ENCODE results near the gene PARL.

PARL gene

GRCh38 chr3:183868796-183869195 lies 15.9 kb downstream of the PARL start:
- Histone ChIP-seq H3K27me3 (no peaks in the 10 kb centered on the region), H3K27ac (no peak overlapping the region), H3K9me3 (no peaks in the 10 kb centered on the region), H3K4me2 (no peak overlapping the region), H3K4me3 (no peak overlapping the region), H3K36me3 (peaks cover 53% of the 10 kb centered on the region), H4K20me1 (peaks cover 73% of the 10 kb centered on the region), H3K9ac (no peak overlapping the region), H3K4me1 (no peaks in the 10 kb centered on the region; the same call in 1 of the 2 replicates)
- TF ChIP-seq Cebpa-rat (IDR thresholded peaks at IDR 0.05): no peak

GRCh38 chr3:183862610-183863009 lies 22.1 kb downstream of the PARL start:
- H3K4me3 ChIP-seq: no peak overlapping the region
- H3K4me1 ChIP-seq: peaks cover 5% of the 10 kb centered on the region
- no peak overlapping the region for H3K27ac ChIP-seq
- no peak overlapping the region for H3K4me2 ChIP-seq
- TF ChIP-seq Cebpa-rat (IDR thresholded peaks at IDR 0.05): no peak
- H4K20me1 ChIP-seq: peaks cover 12% of the 10 kb centered on the region; the same call in 1 of the 2 replicates
- no peaks in the 10 kb centered on the region for H3K27me3 ChIP-seq
- peaks cover 95% of the 10 kb centered on the region for H3K36me3 ChIP-seq
- no peaks in the 10 kb centered on the region for H3K9me3 ChIP-seq
- no peak overlapping the region for H3K9ac ChIP-seq

- H3K4me2 ChIP-seq: no peak overlapping the region
- no peak overlapping the region for H3K4me3 ChIP-seq
- no peak overlapping the region for H3K27ac ChIP-seq
- peaks cover 8% of the 10 kb centered on the region for H3K4me1 ChIP-seq
- TF ChIP-seq Cebpa-rat (IDR thresholded peaks at IDR 0.05): no peak
- no peaks in the 10 kb centered on the region for H3K9me3 ChIP-seq
- no peak overlapping the region for H3K9ac ChIP-seq
- peaks cover 4% of the 10 kb centered on the region; the same call in 1 of the 2 replicates for H4K20me1 ChIP-seq
- peaks cover 92% of the 10 kb centered on the region for H3K36me3 ChIP-seq
- no peaks in the 10 kb centered on the region for H3K27me3 ChIP-seq
Observed at GRCh38 chr3:183857863-183858262, 26.8 kb downstream of the PARL start.

GRCh38 chr3:183854318-183855035 lies 30.2 kb downstream of the PARL start:
- Histone ChIP-seq H3K4me1 (peaks cover 8% of the 10 kb centered on the region), H4K20me1 (peaks cover 4% of the 10 kb centered on the region; the same call in 1 of the 2 replicates), H3K36me3 (peaks cover 84% of the 10 kb centered on the region), H3K27me3 (no peaks in the 10 kb centered on the region), H3K27ac (no peak overlapping the region), H3K9ac (no peak overlapping the region), H3K4me2 (no peak overlapping the region), H3K9me3 (no peaks in the 10 kb centered on the region), H3K4me3 (no peak overlapping the region)
- TF ChIP-seq Cebpa-rat (IDR thresholded peaks at IDR 0.05): no peak

- H3K4me3 ChIP-seq: no peak overlapping the region
- H3K9ac ChIP-seq: no peak overlapping the region
- no peak overlapping the region for H3K27ac ChIP-seq
- H4K20me1 ChIP-seq: peaks cover 7% of the 10 kb centered on the region; the same call in 1 of the 2 replicates
- TF ChIP-seq Cebpa-rat (IDR thresholded peaks at IDR 0.05): no peak
- H3K36me3 ChIP-seq: peaks cover 89% of the 10 kb centered on the region
- no peaks in the 10 kb centered on the region for H3K9me3 ChIP-seq
- H3K4me2 ChIP-seq: no peak overlapping the region
- no peaks in the 10 kb centered on the region for H3K27me3 ChIP-seq
- H3K4me1 ChIP-seq: no peaks in the 10 kb centered on the region
Observed at GRCh38 chr3:183845608-183846288, 38.9 kb downstream of the PARL start.

GRCh38 chr3:183845090-183845489 lies 39.6 kb downstream of the PARL start:
- no peaks in the 10 kb centered on the region for H3K9me3 ChIP-seq
- H3K4me3 ChIP-seq: no peak overlapping the region
- H3K27me3 ChIP-seq: no peaks in the 10 kb centered on the region
- no peak for TF ChIP-seq Cebpa-rat (IDR thresholded peaks at IDR 0.05)
- H3K9ac ChIP-seq: no peak overlapping the region
- peaks cover 8% of the 10 kb centered on the region; the same call in 1 of the 2 replicates for H4K20me1 ChIP-seq
- H3K36me3 ChIP-seq: peaks cover 88% of the 10 kb centered on the region
- H3K27ac ChIP-seq: no peak overlapping the region
- no peaks in the 10 kb centered on the region for H3K4me1 ChIP-seq
- H3K4me2 ChIP-seq: no peak overlapping the region

GRCh38 chr3:183844606-183845005 lies 40.1 kb downstream of the PARL start:
- Histone ChIP-seq H3K9ac (no peak overlapping the region), H3K27me3 (no peaks in the 10 kb centered on the region), H3K36me3 (peaks cover 90% of the 10 kb centered on the region), H3K4me2 (no peak overlapping the region), H3K9me3 (no peaks in the 10 kb centered on the region), H3K27ac (no peak overlapping the region), H3K4me3 (no peak overlapping the region), H4K20me1 (0 out of 2 replicates have a peak, but pooled peaks cover 8% of the 10 kb centered on the region), H3K4me1 (no peaks in the 10 kb centered on the region)
- TF ChIP-seq Cebpa-rat (IDR thresholded peaks at IDR 0.05): no peak

- Histone ChIP-seq H3K27me3 (no peaks in the 10 kb centered on the region), H3K4me2 (no peak overlapping the region), H3K9ac (no peak overlapping the region), H4K20me1 (peaks cover 16% of the 10 kb centered on the region), H3K27ac (no peak overlapping the region), H3K36me3 (peaks cover 93% of the 10 kb centered on the region), H3K4me3 (no peak overlapping the region), H3K9me3 (no peaks in the 10 kb centered on the region), H3K4me1 (no peaks in the 10 kb centered on the region)
- no peak for TF ChIP-seq Cebpa-rat (IDR thresholded peaks at IDR 0.05)
Observed at GRCh38 chr3:183839751-183840150, 44.9 kb downstream of the PARL start.

- H3K4me3 ChIP-seq: no peak overlapping the region
- no peaks in the 10 kb centered on the region for H3K27me3 ChIP-seq
- H3K9me3 ChIP-seq: no peaks in the 10 kb centered on the region
- peaks cover 16% of the 10 kb centered on the region for H4K20me1 ChIP-seq
- no peak overlapping the region for H3K4me2 ChIP-seq
- peaks cover 93% of the 10 kb centered on the region for H3K36me3 ChIP-seq
- TF ChIP-seq Cebpa-rat (IDR thresholded peaks at IDR 0.05): no peak
- H3K27ac ChIP-seq: no peak overlapping the region
- H3K9ac ChIP-seq: no peak overlapping the region
- no peaks in the 10 kb centered on the region for H3K4me1 ChIP-seq
Observed at GRCh38 chr3:183837894-183838293, 46.8 kb downstream of the PARL start.

GRCh38 chr3:183837390-183837789 lies 47.3 kb downstream of the PARL start:
- H3K36me3 ChIP-seq: peaks cover 93% of the 10 kb centered on the region
- H3K4me3 ChIP-seq: no peak overlapping the region

More at GRCh38 chr3:183837390-183837789, 47.3 kb downstream of the PARL start:
- Histone ChIP-seq H3K4me2 (no peak overlapping the region), H3K27me3 (no peaks in the 10 kb centered on the region), H3K4me1 (no peaks in the 10 kb centered on the region), H3K9ac (no peak overlapping the region), H4K20me1 (peaks cover 16% of the 10 kb centered on the region), H3K9me3 (no peaks in the 10 kb centered on the region), H3K27ac (no peak overlapping the region)
- no peak for TF ChIP-seq Cebpa-rat (IDR thresholded peaks at IDR 0.05)
